Fibroblast of villous mesenchyme (primary cell): ENCODE data around the gene EEF1E1. TPM values are rescaled to one million over a fixed set of nuclear protein-coding genes. Genes with fewer than 3 reads are reported as not detected.

Experiments
- DNase-seq: peaks from one replicate; pipeline ENCODE4 v3.0.0-alpha.2; 2010; ENCODE audit warnings: low read depth
- H3K4me3 ChIP-seq: 2 replicates; pipeline ENCODE4 v1.5.1; 2011; ENCODE audit warnings: low read depth, mild to moderate bottlenecking, low read length
- CTCF ChIP-seq: IDR thresholded peaks from 2 replicates; pipeline ENCODE4 v1.5.1; 2012; ENCODE audit warnings: low read depth, mild to moderate bottlenecking, low read length; ENCODE audit not compliant: insufficient read depth
- total RNA-seq: library from RNA; depleted of rRNA; stranded (reverse); fragments of >200 nt; gene quantifications from 2 replicates; pipeline ENCODE4 v1.2.3, GENCODE V29; 2012

EEF1E1 gene
- total RNA-seq, 1 donor = 35.8 TPM

DNA sequence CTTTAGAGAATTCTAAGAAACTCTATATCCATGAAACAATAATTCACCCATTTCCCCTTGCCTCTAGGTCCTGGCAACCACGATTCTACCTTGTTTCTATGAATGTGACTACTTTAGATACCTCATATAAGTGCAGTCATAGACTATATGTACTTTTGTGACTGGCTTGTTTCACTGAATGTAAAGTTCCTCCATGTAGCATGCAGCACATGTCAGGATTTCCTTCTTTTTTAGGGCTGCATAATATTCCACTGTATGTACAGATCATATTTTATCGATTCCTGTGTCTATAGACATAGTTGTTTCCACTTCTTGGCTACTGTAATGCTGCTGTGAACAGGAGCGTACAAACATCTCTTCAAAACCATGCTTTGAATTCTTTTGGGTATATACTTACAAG lies 11.7 kb downstream of the EEF1E1 start:
- DNase-seq = no peak
- TF ChIP-seq CTCF = no peak
- H3K4me3 ChIP-seq = no peak overlapping the region

DNA sequence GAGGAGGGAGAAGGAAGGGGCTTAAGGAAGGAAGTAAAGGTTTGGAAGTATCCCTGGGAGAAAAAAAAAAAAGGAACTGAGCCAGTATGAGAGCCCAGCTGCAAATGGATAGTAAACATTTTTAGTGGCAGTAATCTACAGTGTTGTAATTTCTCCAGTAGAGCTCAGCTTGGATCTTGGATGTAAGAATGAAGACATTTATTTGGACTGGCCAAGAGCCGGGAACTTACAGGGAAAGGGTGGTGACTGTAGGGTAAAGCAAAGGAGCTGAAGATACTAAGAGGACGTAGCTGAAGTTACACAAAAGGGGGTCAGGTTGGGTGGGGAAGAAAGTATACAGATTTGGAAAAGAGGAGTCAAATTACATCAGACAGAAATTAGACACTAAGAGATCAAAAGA lies 13.5 kb downstream of the EEF1E1 start:
- DNase-seq = peak; percentile 44
- TF ChIP-seq CTCF = no peak

DNA sequence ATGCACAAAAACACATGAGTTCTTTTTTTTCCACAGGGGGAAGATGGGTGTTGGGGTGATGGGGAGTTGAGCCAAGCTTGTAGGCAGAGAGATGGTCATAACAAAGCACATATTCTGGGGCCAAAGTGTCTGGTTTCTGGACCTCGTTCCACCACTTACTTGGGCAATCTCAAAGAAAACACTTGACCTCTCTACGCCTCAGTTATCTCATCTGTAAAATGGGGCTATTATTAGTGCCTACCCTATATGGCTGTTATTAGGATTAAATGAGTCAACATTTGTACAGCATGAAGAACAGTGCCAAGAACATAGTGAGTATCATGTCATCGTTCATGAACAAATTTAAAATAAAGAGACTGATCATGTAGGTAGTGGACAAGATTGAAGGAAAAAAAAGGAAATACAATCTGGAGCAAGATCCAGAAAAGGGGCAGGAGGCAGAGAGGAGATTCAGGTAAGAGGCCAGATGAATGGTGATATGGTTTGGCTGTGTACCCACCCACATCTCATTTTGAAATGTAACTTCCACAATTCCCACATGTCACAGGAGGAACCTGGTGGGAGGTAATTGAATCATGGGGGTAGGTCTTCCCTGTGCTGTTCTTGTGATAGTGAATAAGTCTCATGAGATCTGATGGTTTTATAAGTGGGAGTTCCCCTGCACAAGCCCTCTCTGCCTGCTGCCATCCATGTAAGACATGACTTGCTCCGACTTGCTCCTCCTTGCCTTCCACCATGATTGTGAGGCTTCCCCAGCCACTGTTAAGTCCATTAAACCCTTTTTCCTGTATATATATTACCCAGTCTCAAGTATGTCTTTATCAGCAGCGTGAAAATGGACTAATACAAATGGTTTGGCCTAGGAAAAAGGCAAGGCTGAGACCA lies 14.2 kb downstream of the EEF1E1 start:
- no peak overlapping the region for H3K4me3 ChIP-seq
- DNase-seq = no peak
- TF ChIP-seq CTCF = no peak

More for the DNA sequence above, 13.5 kb downstream of the EEF1E1 start:
- H3K4me3 ChIP-seq = no peak overlapping the region

DNA sequence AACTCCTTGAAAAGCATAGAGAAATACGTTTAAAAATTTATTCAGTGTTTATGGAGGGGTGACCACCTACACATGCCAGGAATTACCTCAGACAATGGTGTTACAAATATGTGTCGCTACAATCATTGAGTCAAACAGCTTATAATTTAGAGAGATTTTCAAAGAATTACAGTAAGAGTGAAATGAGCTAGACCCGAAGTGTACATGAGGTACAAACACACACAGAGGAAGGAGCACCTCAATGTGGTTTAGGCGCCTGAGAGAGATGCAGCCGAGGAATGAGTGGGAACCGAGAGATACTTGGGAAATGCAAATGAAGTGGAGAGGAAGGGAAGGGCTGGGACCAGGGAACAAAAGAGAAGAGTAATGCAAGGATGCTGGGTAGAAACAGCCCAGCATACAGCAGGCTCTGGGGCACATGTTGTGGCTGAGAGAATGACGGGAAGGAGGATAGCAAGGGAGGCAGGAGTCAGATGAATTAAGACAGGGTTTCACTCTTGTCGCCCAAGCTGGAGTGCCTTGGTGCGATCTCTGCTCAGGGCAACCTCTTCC lies 15.5 kb downstream of the EEF1E1 start:
- DNase-seq = no peak
- no peak for TF ChIP-seq CTCF
- H3K4me3 ChIP-seq = no peak overlapping the region

- no peak for TF ChIP-seq CTCF
- no peak overlapping the region for H3K4me3 ChIP-seq
Measured at GRCh38 chr6:8085053-8085511, 17.3 kb downstream of the EEF1E1 start.

DNA sequence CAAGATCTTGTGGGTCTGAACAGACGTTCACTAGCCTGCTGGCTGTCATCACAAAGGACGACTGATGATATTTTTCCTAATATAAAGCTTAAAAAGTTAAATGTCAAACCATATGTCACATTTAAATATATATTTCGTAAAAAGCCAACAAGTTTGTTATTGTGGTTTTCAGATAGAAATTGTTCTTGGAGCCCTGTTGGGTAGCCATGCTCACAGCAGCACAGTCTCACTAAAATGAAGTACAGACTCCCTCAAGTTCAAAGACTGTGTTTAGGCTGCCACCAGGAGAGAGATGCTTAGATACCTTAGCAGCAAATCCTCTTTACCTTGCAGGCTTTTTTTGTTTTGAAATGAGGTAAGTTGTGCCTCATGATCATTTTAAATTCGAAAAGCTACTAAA lies 17.8 kb downstream of the EEF1E1 start:
- H3K4me3 ChIP-seq = no peak overlapping the region
- TF ChIP-seq CTCF = no peak
- peak; percentile 42 for DNase-seq

More at GRCh38 chr6:8085053-8085511, 17.3 kb downstream of the EEF1E1 start:
- DNase-seq = peak; percentile 92
